Measurements from ENCODE around the gene EHD2.

GRCh38 chr19:47729468-47729798, 16.2 kb downstream of the EHD2 start:
- no peak for TF ChIP-seq CTCF (conservative IDR thresholded peaks at IDR 0.05; ENCODE audit: low read depth, low read length)
- TF ChIP-seq EZH2 (IDR thresholded peaks at IDR 0.05; ENCODE audit: borderline replicate concordance, low read depth, low read length, poor library complexity, severe bottlenecking), result no peak

Measured in A673 (cell line).